ENCODE measurements around the gene LY6G6C. TPM values are rescaled to one million over a fixed set of nuclear protein-coding genes. Genes with fewer than 3 reads are reported as not detected.

LY6G6C gene
- total RNA-seq, 2 donors from 2014 or later = 0.29 to 0.38 TPM

GRCh38 chr6:31732029-31732428, 10.5 kb upstream of the LY6G6C start:
- Histone ChIP-seq H3K9me3 (ENCODE audit: control insufficient read depth, low read length) (no peaks in the 10 kb centered on the region), H3K4me1 (ENCODE audit: control insufficient read depth, insufficient read depth, low read length) (peaks cover 9% of the 10 kb centered on the region), H3K4me3 (ENCODE audit: low read length) (no peak overlapping the region), H3K9ac (ENCODE audit: extremely low read depth, low read length, poor library complexity, severe bottlenecking) (no peak overlapping the region), H3K27ac (ENCODE audit: low read depth, low read length) (no peak overlapping the region), H3K36me3 (ENCODE audit: control insufficient read depth, insufficient read depth, low read length) (peaks cover 60% of the 10 kb centered on the region), H3K27me3 (ENCODE audit: control insufficient read depth, insufficient read depth, low read length, poor library complexity, severe bottlenecking) (no peaks in the 10 kb centered on the region)
- H3K27me3 Mint-ChIP-seq (ENCODE audit: insufficient read depth) = no peaks in the 10 kb centered on the region
- no peak overlapping the region for H3K4me3 Mint-ChIP-seq
- TF ChIP-seq, protein P1, sequence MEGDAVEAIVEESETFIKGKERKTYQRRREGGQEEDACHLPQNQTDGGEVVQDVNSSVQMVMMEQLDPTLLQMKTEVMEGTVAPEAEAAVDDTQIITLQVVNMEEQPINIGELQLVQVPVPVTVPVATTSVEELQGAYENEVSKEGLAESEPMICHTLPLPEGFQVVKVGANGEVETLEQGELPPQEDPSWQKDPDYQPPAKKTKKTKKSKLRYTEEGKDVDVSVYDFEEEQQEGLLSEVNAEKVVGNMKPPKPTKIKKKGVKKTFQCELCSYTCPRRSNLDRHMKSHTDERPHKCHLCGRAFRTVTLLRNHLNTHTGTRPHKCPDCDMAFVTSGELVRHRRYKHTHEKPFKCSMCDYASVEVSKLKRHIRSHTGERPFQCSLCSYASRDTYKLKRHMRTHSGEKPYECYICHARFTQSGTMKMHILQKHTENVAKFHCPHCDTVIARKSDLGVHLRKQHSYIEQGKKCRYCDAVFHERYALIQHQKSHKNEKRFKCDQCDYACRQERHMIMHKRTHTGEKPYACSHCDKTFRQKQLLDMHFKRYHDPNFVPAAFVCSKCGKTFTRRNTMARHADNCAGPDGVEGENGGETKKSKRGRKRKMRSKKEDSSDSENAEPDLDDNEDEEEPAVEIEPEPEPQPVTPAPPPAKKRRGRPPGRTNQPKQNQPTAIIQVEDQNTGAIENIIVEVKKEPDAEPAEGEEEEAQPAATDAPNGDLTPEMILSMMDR (conservative IDR thresholded peaks at IDR 0.05) = no peak
- H3K4me1 Mint-ChIP-seq = peaks cover 25% of the 10 kb centered on the region
- peaks cover 51% of the 10 kb centered on the region for H3K36me3 Mint-ChIP-seq (ENCODE audit: low read depth)
- no peaks in the 10 kb centered on the region for H3K9me3 Mint-ChIP-seq
- 50 to 81% methylated on average over 1 to 3 of the region's 3 CpGs for WGBS, 2 experiments (ENCODE audit: insufficient coverage in 1 of 2, insufficient read length in 1 of 2)
- no peak for DNase-seq
- H3K27ac Mint-ChIP-seq = no peak overlapping the region

DNA sequence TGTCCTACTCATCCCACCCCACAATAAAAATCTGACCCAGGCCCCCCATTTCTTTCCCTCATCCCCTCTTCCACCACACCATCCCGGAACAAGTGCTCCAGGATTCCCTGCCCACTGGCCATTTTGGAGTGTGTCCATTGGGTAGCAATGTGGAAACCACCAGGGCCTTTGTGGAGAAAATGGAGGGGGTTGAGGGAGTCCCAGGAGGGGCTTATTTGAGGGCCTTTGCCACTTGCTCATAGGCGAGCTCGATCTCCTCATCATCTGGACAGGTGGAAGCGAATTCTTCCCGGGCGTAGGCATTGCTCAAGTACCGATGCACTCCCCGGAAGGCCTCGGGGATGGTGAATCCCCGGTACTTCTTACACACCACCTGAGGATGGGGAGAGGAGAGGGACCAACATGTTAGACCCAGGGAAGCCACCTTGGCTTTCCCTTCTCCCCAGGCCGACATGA, 9.1 kb upstream of the LY6G6C start:
- peaks cover 19% of the 10 kb centered on the region for H3K4me1 Mint-ChIP-seq
- 73 to 88% methylated on average over 2 to 11 of the region's 11 CpGs for WGBS, 2 experiments (ENCODE audit: insufficient coverage in 1 of 2, insufficient read length in 1 of 2)
- DNase-seq = peak; percentile 58
- TF ChIP-seq, protein P1 (conservative IDR thresholded peaks at IDR 0.05) = no peak
- H3K9me3 ChIP-seq (ENCODE audit: control insufficient read depth, low read length) = no peaks in the 10 kb centered on the region
- peaks cover 5% of the 10 kb centered on the region for H3K4me1 ChIP-seq (ENCODE audit: control insufficient read depth, insufficient read depth, low read length)
- H3K27me3 Mint-ChIP-seq (ENCODE audit: insufficient read depth) = no peaks in the 10 kb centered on the region
- H3K36me3 Mint-ChIP-seq (ENCODE audit: low read depth) = peaks cover 65% of the 10 kb centered on the region
- no peak overlapping the region for H3K9ac ChIP-seq (ENCODE audit: extremely low read depth, low read length, poor library complexity, severe bottlenecking)
- peaks cover 73% of the 10 kb centered on the region for H3K36me3 ChIP-seq (ENCODE audit: control insufficient read depth, insufficient read depth, low read length)
- H3K27me3 ChIP-seq (ENCODE audit: control insufficient read depth, insufficient read depth, low read length, poor library complexity, severe bottlenecking) = no peaks in the 10 kb centered on the region
- H3K9me3 Mint-ChIP-seq = no peaks in the 10 kb centered on the region
- no peak overlapping the region for H3K27ac ChIP-seq (ENCODE audit: low read depth, low read length)
- H3K4me3 Mint-ChIP-seq = peak overlapping the region; percentile 92
- peak overlapping the region; percentile 88 for H3K4me3 ChIP-seq (ENCODE audit: low read length)
- H3K27ac Mint-ChIP-seq = peak overlapping the region; percentile 97

GRCh38 chr6:31729979-31730630, 8.6 kb upstream of the LY6G6C start:
- Mint-ChIP-seq H3K4me1 (peaks cover 19% of the 10 kb centered on the region), H3K4me3 (peak overlapping the region; percentile 92), H3K36me3 (ENCODE audit: low read depth) (peaks cover 67% of the 10 kb centered on the region), H3K27me3 (ENCODE audit: insufficient read depth) (no peaks in the 10 kb centered on the region), H3K9me3 (no peaks in the 10 kb centered on the region), H3K27ac (peak overlapping the region; percentile 97)
- Histone ChIP-seq H3K4me1 (ENCODE audit: control insufficient read depth, insufficient read depth, low read length) (peaks cover 5% of the 10 kb centered on the region), H3K4me3 (ENCODE audit: low read length) (peak overlapping the region; percentile 88), H3K9me3 (ENCODE audit: control insufficient read depth, low read length) (no peaks in the 10 kb centered on the region), H3K36me3 (ENCODE audit: control insufficient read depth, insufficient read depth, low read length) (peaks cover 76% of the 10 kb centered on the region), H3K27ac (ENCODE audit: low read depth, low read length) (peak overlapping the region; percentile 97), H3K27me3 (ENCODE audit: control insufficient read depth, insufficient read depth, low read length, poor library complexity, severe bottlenecking) (no peaks in the 10 kb centered on the region), H3K9ac (ENCODE audit: extremely low read depth, low read length, poor library complexity, severe bottlenecking) (peak overlapping the region; percentile 84)
- peak; percentile 97 for DNase-seq
- WGBS, 2 experiments (ENCODE audit: insufficient coverage in 1 of 2, insufficient read length in 1 of 2) = 1% methylated on average over 26 to 43 of the region's 46 CpGs
- TF ChIP-seq, protein P1 (conservative IDR thresholded peaks at IDR 0.05) = no peak

Measured in endodermal cell (in vitro differentiated cells).